K562 (cell line): ENCODE results near the gene LARP7. TPM values are rescaled to one million over a fixed set of nuclear protein-coding genes. Genes with fewer than 3 reads are reported as not detected.

Experiments
- ATAC-seq: fragments of 200-7000 bp; cut with Tn5 transposase; 3 replicates; pipeline ENCODE4 v1.9.1; 2020; ENCODE audit warnings: moderate library complexity
- BruUV-seq: library from RNA; stranded (reverse); fragments of 400-500 nt; replicated peaks from 2 replicates; lab custom pipeline; 2021; lab: Mats Ljungman, UMichigan
- CTCF ChIA-PET: fragments of 300-600 bp; formaldehyde crosslinking; extraction: SDS; loops from one replicate; lab custom pipeline; 2021; ENCODE audit warnings: low intra/inter-chr PET ratio; lab: Yijun Ruan, JAX
- POLR2A ChIA-PET: fragments of 300-600, 350-650 bp; sonication (Branson Sonifier 250); formaldehyde crosslinking; extraction: SDS; loops from one replicate; lab custom pipeline; 2021; ENCODE audit warnings: antibody characterized with exemption, inconsistent platforms; lab: Yijun Ruan, JAX
- DNase-seq, 4 experiments: peaks; one replicate each; pipeline versions ENCODE4 v3.0.0 to v3.0.0-alpha.2; 2011 to 2018; ENCODE audit warnings: low spot score in 3 of 4, mixed read lengths in 3 of 4; ENCODE audit errors: extremely low read depth in 1 of 4
- FAIRE-seq: peaks from 2 replicates; lab custom pipeline; 2011; peaks lifted over from hg19 to GRCh38; lab: Jason Lieb, UNC
- H2AFZ ChIP-seq: 2 replicates; pipeline ENCODE4 v1.6.0; 2011; ENCODE audit warnings: low read depth, low read length, control low read depth, inconsistent platforms
- H3K27ac ChIP-seq: fragments of 200-600 bp; 3 replicates; pipeline ENCODE4 v1.8.0; 2011; ENCODE audit warnings: low read depth, mild to moderate bottlenecking, control low read depth, inconsistent platforms, low read length, moderate library complexity, mixed read lengths; ENCODE audit errors: extremely low read depth
- H3K27me3 ChIP-seq, 2 experiments: fragments of 300-600 bp in 1 of 2; 2 replicates in 1 of 2; 3 replicates in 1 of 2; pipeline versions ENCODE4 v1.6.0 to v1.8.0; 2011; ENCODE audit warnings: inconsistent platforms in 2 of 2, low read length in 2 of 2, mild to moderate bottlenecking in 1 of 2, mixed read lengths in 1 of 2, moderate library complexity in 1 of 2; ENCODE audit not compliant: control insufficient read depth in 2 of 2, insufficient read depth in 2 of 2
- H3K36me3 ChIP-seq: fragments of 300-600 bp; 3 replicates; pipeline ENCODE4 v1.8.0; 2011; ENCODE audit warnings: mild to moderate bottlenecking, low read length, inconsistent platforms; ENCODE audit not compliant: control insufficient read depth, insufficient read depth
- H3K4me1 ChIP-seq, 2 experiments: fragments of 200-600 bp in 1 of 2; replicated peaks in 1 of 2; 2 replicates in 1 of 2; 3 replicates in 1 of 2; pipeline versions ENCODE4 v1.5.1 to v1.8.0; 2011; ENCODE audit warnings: inconsistent platforms in 2 of 2, low read length in 2 of 2, mild to moderate bottlenecking in 1 of 2, mixed read lengths in 1 of 2, moderate library complexity in 1 of 2; ENCODE audit not compliant: control insufficient read depth in 2 of 2, insufficient read depth in 2 of 2
- H3K4me2 ChIP-seq: 2 replicates; pipeline ENCODE4 v1.6.1; 2011; ENCODE audit warnings: low read length, control low read depth, inconsistent platforms, mixed read lengths; ENCODE audit not compliant: insufficient read depth
- H3K4me3 ChIP-seq: fragments of 200-600 bp; sonication (generic), shearing (Covaris generic); 2 replicates; pipeline ENCODE4 v1.5.1; 2016; ENCODE audit warnings: control low read depth, inconsistent platforms
- H3K79me2 ChIP-seq: fragments of 200-600 bp; 3 replicates; pipeline ENCODE4 v1.8.0; 2011; ENCODE audit warnings: low read length, inconsistent platforms; ENCODE audit not compliant: control insufficient read depth, insufficient read depth
- H3K9ac ChIP-seq, 2 experiments: 2 replicates each; pipeline versions ENCODE4 v1.6.0 to v1.6.1; 2011; ENCODE audit warnings: low read depth in 2 of 2, low read length in 2 of 2, control low read depth in 1 of 2, inconsistent platforms in 1 of 2, mild to moderate bottlenecking in 1 of 2, mixed read lengths in 1 of 2; ENCODE audit not compliant: insufficient read depth in 1 of 2
- H3K9me1 ChIP-seq: one replicate; pipeline ENCODE4 v1.6.0; 2011; ENCODE audit warnings: inconsistent platforms, mild to moderate bottlenecking, low read length, moderate library complexity; ENCODE audit not compliant: control insufficient read depth, insufficient read depth
- H3K9me3 ChIP-seq: replicated peaks from 2 replicates; pipeline ENCODE4 v1.5.1; 2011; ENCODE audit warnings: low read depth, low read length, inconsistent platforms; ENCODE audit not compliant: control insufficient read depth, insufficient read depth
- H4K20me1 ChIP-seq: replicated peaks from 2 replicates; pipeline ENCODE4 v1.6.1; 2011; ENCODE audit warnings: low read length, inconsistent platforms, mixed read lengths; ENCODE audit not compliant: control insufficient read depth, insufficient read depth
- MYBL2 ChIP-seq, 2 experiments: fragments of 450-650 bp in 1 of 2; sonication (generic) in 1 of 2; formaldehyde crosslinking in 1 of 2; IDR thresholded peaks; 2 replicates each; pipeline versions ENCODE4 v1.6.1 to v1.8.1; 2017 to 2022; ENCODE audit warnings: borderline replicate concordance in 1 of 2, inconsistent platforms in 1 of 2, low read depth in 1 of 2, mild to moderate bottlenecking in 1 of 2, missing genetic modification reagents in 1 of 2, moderate library complexity in 1 of 2
- RBM34 ChIP-seq: fragments of 200-400 bp; formaldehyde crosslinking; IDR thresholded peaks from 2 replicates; pipeline ENCODE4 v1.6.1; 2018; ENCODE audit warnings: low read length, borderline replicate concordance; ENCODE audit not compliant: insufficient read depth
- ZNF263 ChIP-seq: sonication (generic); formaldehyde crosslinking; IDR thresholded peaks from 2 replicates; pipeline ENCODE4 v1.8.0; 2022; ENCODE audit warnings: mild to moderate bottlenecking, missing genetic modification reagents, borderline replicate concordance
- ZNF282 ChIP-seq: sonication (generic); formaldehyde crosslinking; IDR thresholded peaks from 2 replicates; pipeline ENCODE4 v1.8.1; 2023; ENCODE audit warnings: missing genetic modification reagents
- WGBS: fragments of 100-300 bp; shearing (Covaris generic); methylation state at CpG from one replicate; pipeline ENCODE4 v1.1.6; 2016; ENCODE audit warnings: low coverage, mixed read lengths; ENCODE audit not compliant: insufficient coverage; ENCODE audit errors: missing lambda C conversion rate; 5-methylcytosine and 5-hydroxymethylcytosine counted together
- in situ Hi-C: fragments of 300-500 bp; cut with MboI; formaldehyde crosslinking; loops from 4 replicates; pipeline ENCODE4 v1.15.0; 2018; ENCODE audit warnings: inconsistent platforms, mixed read lengths
- intact Hi-C: fragments of 100-400 bp; cut with micrococcal nuclease; formaldehyde crosslinking; loops from 2 replicates; pipeline ENCODE4 v1.14.2; 2022
- polyA plus RNA-seq, 8 experiments: library from polyadenylated mRNA; depleted of rRNA in 4 of 8; stranded (reverse) in 5 of 8; unstranded in 3 of 8; fragments of >200 nt; fragmentation: Nextera tagmentation in 2 of 8; fragmentation: Illumina TruSeq in 1 of 8; extraction: Ambion mirVana in 2 of 8; extraction: Trizol in 1 of 8; gene quantifications; 2 replicates each; pipeline versions ENCODE4 v1.2.1 to v1.2.3, GENCODE V29; 2011 to 2014; ENCODE audit warnings: inconsistent platforms in 1 of 8, missing spikeins in 1 of 8
- total RNA-seq, 7 experiments: library from RNA; depleted of rRNA in 6 of 7; stranded (reverse); fragments of >200 nt in 6 of 7; fragmentation: Illumina TruSeq in 2 of 7; extraction: Trizol in 2 of 7; gene quantifications; 2 replicates each; pipeline versions ENCODE4 v1.2.1 to v1.2.3, GENCODE V29; 2011 to 2021; ENCODE audit warnings: low replicate concordance in 1 of 7
- TF ChIP-seq, protein P1 (sequence below): fragments of 450-650 bp; formaldehyde crosslinking; conservative IDR thresholded peaks from 2 replicates; pipeline ENCODE4 v1.4.0; 2022; ENCODE audit warnings: mild to moderate bottlenecking, missing genetic modification characterization
- TF ChIP-seq, protein P2 (sequence below): fragments of 200-800 bp; sonication (Bioruptor generic); IDR thresholded peaks from 2 replicates; pipeline ENCODE4 v1.6.1; 2016; ENCODE audit warnings: missing genetic modification characterization, missing compliant biosample characterization

The LARP7 gene
- total and polyA plus RNA-seq, 9 of the 15 experiments (the other 6 are each of a cell fraction or from before 2014, with no cell fraction given), result 30.1 to 76.9 (median 56.0) TPM

DNA sequence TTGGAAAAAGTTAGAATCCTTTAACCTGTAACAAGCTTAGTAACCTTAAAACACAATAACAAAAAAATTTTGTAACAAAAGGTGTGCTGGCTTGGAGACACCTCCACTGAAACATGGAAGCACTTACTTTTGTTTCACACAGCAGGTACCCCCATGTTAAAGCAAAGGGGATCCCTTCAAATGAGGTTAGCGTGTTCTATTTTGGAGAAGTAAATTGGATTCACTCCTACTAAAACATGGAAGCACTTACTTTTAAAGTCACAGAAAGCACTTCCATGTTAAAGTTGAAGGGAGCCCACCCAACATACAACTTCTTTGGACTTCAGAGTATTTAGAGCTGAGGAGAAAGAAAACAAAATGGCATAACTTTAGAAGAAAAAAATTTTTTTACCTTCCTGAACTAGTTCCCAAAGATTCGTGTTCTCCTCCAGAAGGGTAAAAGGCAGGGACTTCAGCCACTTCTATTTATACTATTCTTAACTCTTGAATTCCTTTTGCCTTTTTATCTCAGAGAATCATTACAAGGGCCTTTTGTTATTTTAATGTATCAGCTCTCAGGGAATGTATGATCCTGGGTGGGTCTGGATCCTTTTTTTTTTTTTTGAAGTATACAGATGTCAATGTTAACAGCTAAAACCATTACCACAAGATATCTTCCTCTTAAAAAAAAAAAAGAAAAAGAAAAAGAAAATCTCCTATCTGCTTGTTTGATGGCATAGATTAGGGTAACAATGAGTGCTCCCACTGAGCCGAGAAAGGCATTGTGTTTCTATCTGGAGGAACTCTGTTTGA is 11.5 kb downstream of the LARP7 start:
- DNase-seq (no peak), ATAC-seq (no peak), FAIRE-seq (no peak)
- no peaks in the 10 kb centered on the region for H4K20me1 ChIP-seq
- CTCF ChIA-PET, result no interaction called here
- 85% methylated on average over 3 of the region's 3 CpGs for WGBS
- TF ChIP-seq, protein P1, sequence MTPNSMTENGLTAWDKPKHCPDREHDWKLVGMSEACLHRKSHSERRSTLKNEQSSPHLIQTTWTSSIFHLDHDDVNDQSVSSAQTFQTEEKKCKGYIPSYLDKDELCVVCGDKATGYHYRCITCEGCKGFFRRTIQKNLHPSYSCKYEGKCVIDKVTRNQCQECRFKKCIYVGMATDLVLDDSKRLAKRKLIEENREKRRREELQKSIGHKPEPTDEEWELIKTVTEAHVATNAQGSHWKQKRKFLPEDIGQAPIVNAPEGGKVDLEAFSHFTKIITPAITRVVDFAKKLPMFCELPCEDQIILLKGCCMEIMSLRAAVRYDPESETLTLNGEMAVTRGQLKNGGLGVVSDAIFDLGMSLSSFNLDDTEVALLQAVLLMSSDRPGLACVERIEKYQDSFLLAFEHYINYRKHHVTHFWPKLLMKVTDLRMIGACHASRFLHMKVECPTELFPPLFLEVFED (CRISPR knock-in tag), result no peak
- no peaks in the 10 kb centered on the region for H3K9me3 ChIP-seq
- no TSS peak for BruUV-seq
- H3K4me3 ChIP-seq, result no peak overlapping the region
- H3K79me2 ChIP-seq, result no peaks in the 10 kb centered on the region
- no peak overlapping the region for H3K27ac ChIP-seq
- H3K9ac ChIP-seq, result no peak overlapping the region
- POLR2A ChIA-PET, result interaction anchor here (0.6 kb wide), 1 partner anchor 142 kb away, joined by 3 read pairs; no protein-coding TSS in a partner anchor
- no peaks in the 10 kb centered on the region for H3K27me3 ChIP-seq
- no peak overlapping the region for H3K4me2 ChIP-seq
- in situ Hi-C loops, result no loop called here
- H2AFZ ChIP-seq, result no peak overlapping the region
- no peaks in the 10 kb centered on the region for H3K4me1 ChIP-seq
- intact Hi-C loops, result no loop called here
- no peaks in the 10 kb centered on the region for H3K9me1 ChIP-seq
- peaks cover 64% of the 10 kb centered on the region for H3K36me3 ChIP-seq

DNA sequence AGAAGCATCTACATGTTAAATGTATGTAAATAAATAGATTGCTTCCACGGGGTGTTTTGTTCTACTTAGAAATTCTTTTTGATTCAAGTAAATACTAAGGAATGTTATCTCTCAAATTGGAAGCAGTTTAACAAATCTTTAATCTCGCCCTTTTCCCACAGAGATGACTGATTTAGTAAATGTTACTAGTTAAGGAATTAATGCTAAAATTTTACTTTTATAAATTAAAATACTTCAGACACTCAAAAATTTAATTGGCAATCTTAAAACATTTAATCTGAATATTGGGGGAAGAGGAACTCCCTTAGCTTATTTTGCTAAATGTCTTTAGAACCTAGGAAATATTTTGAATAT is 12.1 kb downstream of the LARP7 start:
- intact Hi-C loops, result no loop called here
- no peak overlapping the region for H3K4me3 ChIP-seq
- ChIA-PET CTCF (no interaction called here), POLR2A (interaction anchor here (0.6 kb wide), 1 partner anchor 141 kb away, joined by 3 read pairs; no protein-coding TSS in a partner anchor)
- H3K27me3 ChIP-seq, result no peaks in the 10 kb centered on the region
- no peak for DNase-seq
- no peaks in the 10 kb centered on the region for H3K79me2 ChIP-seq
- H3K36me3 ChIP-seq, result peaks cover 69% of the 10 kb centered on the region
- no peak overlapping the region for H3K27ac ChIP-seq
- WGBS, result 77% methylated on average over 2 of the region's 2 CpGs
- ATAC-seq, result no peak
- H3K9ac ChIP-seq, result no peak overlapping the region
- no peaks in the 10 kb centered on the region for H3K9me1 ChIP-seq
- in situ Hi-C loops, result no loop called here
- H4K20me1 ChIP-seq, result no peaks in the 10 kb centered on the region
- no peaks in the 10 kb centered on the region for H3K4me1 ChIP-seq
- FAIRE-seq, result no peak
- no TSS peak for BruUV-seq
- no peak overlapping the region for H3K4me2 ChIP-seq
- H3K9me3 ChIP-seq, result no peaks in the 10 kb centered on the region
- H2AFZ ChIP-seq, result no peak overlapping the region
- TF ChIP-seq ZNF263 (CRISPR knock-in tag), result no peak
- TF ChIP-seq MYBL2 (IDR thresholded peaks at IDR 0.05; ENCODE audit: low read depth), result no peak
- TF ChIP-seq MYBL2 (CRISPR knock-in tag; IDR thresholded peaks at IDR 0.05; ENCODE audit: borderline replicate concordance), result no peak
- TF ChIP-seq, protein P2, sequence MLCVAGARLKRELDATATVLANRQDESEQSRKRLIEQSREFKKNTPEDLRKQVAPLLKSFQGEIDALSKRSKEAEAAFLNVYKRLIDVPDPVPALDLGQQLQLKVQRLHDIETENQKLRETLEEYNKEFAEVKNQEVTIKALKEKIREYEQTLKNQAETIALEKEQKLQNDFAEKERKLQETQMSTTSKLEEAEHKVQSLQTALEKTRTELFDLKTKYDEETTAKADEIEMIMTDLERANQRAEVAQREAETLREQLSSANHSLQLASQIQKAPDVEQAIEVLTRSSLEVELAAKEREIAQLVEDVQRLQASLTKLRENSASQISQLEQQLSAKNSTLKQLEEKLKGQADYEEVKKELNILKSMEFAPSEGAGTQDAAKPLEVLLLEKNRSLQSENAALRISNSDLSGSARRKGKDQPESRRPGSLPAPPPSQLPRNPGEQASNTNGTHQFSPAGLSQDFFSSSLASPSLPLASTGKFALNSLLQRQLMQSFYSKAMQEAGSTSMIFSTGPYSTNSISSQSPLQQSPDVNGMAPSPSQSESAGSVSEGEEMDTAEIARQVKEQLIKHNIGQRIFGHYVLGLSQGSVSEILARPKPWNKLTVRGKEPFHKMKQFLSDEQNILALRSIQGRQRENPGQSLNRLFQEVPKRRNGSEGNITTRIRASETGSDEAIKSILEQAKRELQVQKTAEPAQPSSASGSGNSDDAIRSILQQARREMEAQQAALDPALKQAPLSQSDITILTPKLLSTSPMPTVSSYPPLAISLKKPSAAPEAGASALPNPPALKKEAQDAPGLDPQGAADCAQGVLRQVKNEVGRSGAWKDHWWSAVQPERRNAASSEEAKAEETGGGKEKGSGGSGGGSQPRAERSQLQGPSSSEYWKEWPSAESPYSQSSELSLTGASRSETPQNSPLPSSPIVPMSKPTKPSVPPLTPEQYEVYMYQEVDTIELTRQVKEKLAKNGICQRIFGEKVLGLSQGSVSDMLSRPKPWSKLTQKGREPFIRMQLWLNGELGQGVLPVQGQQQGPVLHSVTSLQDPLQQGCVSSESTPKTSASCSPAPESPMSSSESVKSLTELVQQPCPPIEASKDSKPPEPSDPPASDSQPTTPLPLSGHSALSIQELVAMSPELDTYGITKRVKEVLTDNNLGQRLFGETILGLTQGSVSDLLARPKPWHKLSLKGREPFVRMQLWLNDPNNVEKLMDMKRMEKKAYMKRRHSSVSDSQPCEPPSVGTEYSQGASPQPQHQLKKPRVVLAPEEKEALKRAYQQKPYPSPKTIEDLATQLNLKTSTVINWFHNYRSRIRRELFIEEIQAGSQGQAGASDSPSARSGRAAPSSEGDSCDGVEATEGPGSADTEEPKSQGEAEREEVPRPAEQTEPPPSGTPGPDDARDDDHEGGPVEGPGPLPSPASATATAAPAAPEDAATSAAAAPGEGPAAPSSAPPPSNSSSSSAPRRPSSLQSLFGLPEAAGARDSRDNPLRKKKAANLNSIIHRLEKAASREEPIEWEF (CRISPR knock-in tag), result no peak
- no peak for TF ChIP-seq RBM34
- no peak for TF ChIP-seq ZNF282 (CRISPR knock-in tag)
